ENCODE data around the gene FAIM2. TPM values are rescaled to one million over a fixed set of nuclear protein-coding genes. Genes with fewer than 3 reads are reported as not detected.

Gene FAIM2
- total and polyA plus RNA-seq, 2 donors (not counting 3 experiments of a cell fraction or from before 2014, with no cell fraction given), result 0.01 TPM; not detected in 1

- H3K27me3 ChIP-seq (ENCODE audit: control insufficient read depth in 2 of 2, insufficient read depth in 2 of 2, low read length in 2 of 2), result no peaks in the 10 kb centered on the region
- no peak overlapping the region for H3K4me2 ChIP-seq (ENCODE audit: insufficient read depth, low read length)
- H3K79me2 ChIP-seq (ENCODE audit: control insufficient read depth, insufficient read depth, low read length), result no peaks in the 10 kb centered on the region
- H3K9ac ChIP-seq (replicated peaks; ENCODE audit: extremely low read depth, insufficient read depth, low read length), result no peak overlapping the region
- FAIRE-seq (no peak), DNase-seq (ENCODE audit: low read depth, low spot score) (no peak)
- no peaks in the 10 kb centered on the region for H3K4me1 ChIP-seq (ENCODE audit: control insufficient read depth, extremely low read depth, insufficient read depth, low read length)
- H3K27ac ChIP-seq (ENCODE audit: insufficient read depth, low read depth, low read length), result no peak overlapping the region
- no TSS peak for BruUV-seq (replicated peaks)
- H4K20me1 ChIP-seq (replicated peaks; ENCODE audit: control insufficient read depth, extremely low read depth, insufficient read depth, low read length), result no peaks in the 10 kb centered on the region
- H2AFZ ChIP-seq (ENCODE audit: low read depth, low read length), result no peak overlapping the region
- no peak overlapping the region for H3K4me3 ChIP-seq (replicated peaks in 1 of 3; ENCODE audit: insufficient read depth in 1 of 3, low read depth in 1 of 3, low read length in 3 of 3)
- intact Hi-C loops (cut with micrococcal nuclease), result no loop called here
- dilution Hi-C loops (cut with MboI; ENCODE audit: extremely low pct_ligation_motif_present, low sequenced_read_pairs), result no loop called here
- TF ChIP-seq, protein P1, sequence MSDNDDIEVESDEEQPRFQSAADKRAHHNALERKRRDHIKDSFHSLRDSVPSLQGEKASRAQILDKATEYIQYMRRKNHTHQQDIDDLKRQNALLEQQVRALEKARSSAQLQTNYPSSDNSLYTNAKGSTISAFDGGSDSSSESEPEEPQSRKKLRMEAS (IDR thresholded peaks at IDR 0.05; ENCODE audit: insufficient read depth, insufficient read length), result no peak
- no peak for TF ChIP-seq GATA2 (IDR thresholded peaks at IDR 0.05; ENCODE audit: insufficient read depth, insufficient read length, low read depth, low read length)
- TF ChIP-seq CTCF (IDR thresholded peaks at IDR 0.05; ENCODE audit: extremely low read depth in 1 of 2, insufficient read depth in 1 of 2, low read depth in 1 of 2, low read length in 2 of 2), result no peak
- no peak for TF ChIP-seq POLR2AphosphoS5 (IDR thresholded peaks at IDR 0.05; ENCODE audit: insufficient read depth, low read depth, low read length)
- no peak for TF ChIP-seq MYC (IDR thresholded peaks at IDR 0.05; ENCODE audit: low read depth, low read length)
- no peak for TF ChIP-seq JUN (IDR thresholded peaks at IDR 0.05; ENCODE audit: borderline replicate concordance, insufficient read depth, insufficient read length, low read depth)
- TF ChIP-seq POLR2A (IDR thresholded peaks at IDR 0.05; ENCODE audit: low read depth, low read length), result no peak
- no peak for TF ChIP-seq FOS (IDR thresholded peaks at IDR 0.05; ENCODE audit: borderline replicate concordance, insufficient read depth, low read length)
- TF ChIP-seq EZH2 (IDR thresholded peaks at IDR 0.05; ENCODE audit: borderline replicate concordance, low read depth, low read length, severe bottlenecking), result no peak
- ChIA-PET POLR2A (no interaction called here), CTCF (interaction anchor here (0.6 to 3.2 kb wide), 4 partner anchors 9 to 80 kb away, joined by 3 to 19 read pairs (median 6); no protein-coding TSS in a partner anchor)
- no peaks in the 10 kb centered on the region for H3K36me3 ChIP-seq (ENCODE audit: control insufficient read depth in 2 of 2, extremely low read depth in 1 of 2, insufficient read depth in 2 of 2, low read length in 2 of 2)
- no peaks in the 10 kb centered on the region for H3K9me3 ChIP-seq (replicated peaks; ENCODE audit: control insufficient read depth, insufficient read depth, low read length)
- no peaks in the 10 kb centered on the region for H3K9me1 ChIP-seq (replicated peaks; ENCODE audit: control insufficient read depth, extremely low read depth, insufficient read depth, low read length)
Measured at GRCh38 chr12:49933796-49934195, 30.1 kb upstream of the FAIM2 start.
